ENCODE measurements around the gene ARHGAP42.
A peak's percentile ranks its signal among the peaks of the same experiment; 100 is the strongest.

The ARHGAP42 gene

GRCh38 chr11:100932474-100933100 is 245.5 kb downstream of the ARHGAP42 start:
- H3K36me3 ChIP-seq: no peaks in the 10 kb centered on the region
- H3K27ac ChIP-seq: no peak overlapping the region
- TF ChIP-seq CTCF (IDR thresholded peaks at IDR 0.05): peak; percentile 54 to 56
- no peak for DNase-seq
- no peaks in the 10 kb centered on the region for H3K9me3 ChIP-seq
- H3K4me3 ChIP-seq: no peak overlapping the region
- intact Hi-C loops (cut with DNase I; ENCODE audit: low total_unique reads): loop anchor here (2.0 kb wide), 1 partner anchor 358 kb away; no protein-coding TSS in a partner anchor
- H3K4me1 ChIP-seq: no peaks in the 10 kb centered on the region
- no peaks in the 10 kb centered on the region for H3K27me3 ChIP-seq

- TF ChIP-seq CTCF (IDR thresholded peaks at IDR 0.05): no peak
- H3K27me3 ChIP-seq: no peaks in the 10 kb centered on the region
- DNase-seq: no peak
- H3K36me3 ChIP-seq: no peaks in the 10 kb centered on the region
- no peaks in the 10 kb centered on the region for H3K9me3 ChIP-seq
- H3K27ac ChIP-seq: no peak overlapping the region
- no peak overlapping the region for H3K4me3 ChIP-seq
- intact Hi-C loops (cut with DNase I; ENCODE audit: low total_unique reads): no loop called here
- no peaks in the 10 kb centered on the region for H3K4me1 ChIP-seq
Measured at GRCh38 chr11:100936781-100937180, 249.7 kb downstream of the ARHGAP42 start.

- intact Hi-C loops (cut with DNase I; ENCODE audit: low total_unique reads): no loop called here
Measured at GRCh38 chr11:100939571-100939970, 252.5 kb downstream of the ARHGAP42 start.

GRCh38 chr11:100940111-100940510 is 253.0 kb downstream of the ARHGAP42 start:
- intact Hi-C loops (cut with DNase I; ENCODE audit: low total_unique reads): no loop called here
- no peaks in the 10 kb centered on the region for H3K27me3 ChIP-seq
- no peak for DNase-seq
- H3K36me3 ChIP-seq: no peaks in the 10 kb centered on the region
- TF ChIP-seq CTCF (IDR thresholded peaks at IDR 0.05): no peak
- no peaks in the 10 kb centered on the region for H3K4me1 ChIP-seq
- H3K4me3 ChIP-seq: no peak overlapping the region
- H3K27ac ChIP-seq: no peak overlapping the region
- no peaks in the 10 kb centered on the region for H3K9me3 ChIP-seq

More at GRCh38 chr11:100939571-100939970, 252.5 kb downstream of the ARHGAP42 start:
- no peak for DNase-seq
- Histone ChIP-seq H3K9me3 (no peaks in the 10 kb centered on the region), H3K27me3 (no peaks in the 10 kb centered on the region), H3K36me3 (no peaks in the 10 kb centered on the region), H3K4me1 (no peaks in the 10 kb centered on the region), H3K4me3 (no peak overlapping the region), H3K27ac (no peak overlapping the region)
- TF ChIP-seq CTCF (IDR thresholded peaks at IDR 0.05): no peak

- Histone ChIP-seq H3K36me3 (no peaks in the 10 kb centered on the region), H3K4me1 (no peaks in the 10 kb centered on the region), H3K27ac (no peak overlapping the region), H3K9me3 (no peaks in the 10 kb centered on the region), H3K27me3 (no peaks in the 10 kb centered on the region), H3K4me3 (no peak overlapping the region)
- intact Hi-C loops (cut with DNase I; ENCODE audit: low total_unique reads): no loop called here
- no peak for TF ChIP-seq CTCF (IDR thresholded peaks at IDR 0.05)
- no peak for DNase-seq
Measured at GRCh38 chr11:100941033-100941432, 253.9 kb downstream of the ARHGAP42 start.

GRCh38 chr11:100942016-100942415 is 254.9 kb downstream of the ARHGAP42 start:
- no peaks in the 10 kb centered on the region for H3K27me3 ChIP-seq
- intact Hi-C loops (cut with DNase I; ENCODE audit: low total_unique reads): no loop called here
- TF ChIP-seq CTCF (IDR thresholded peaks at IDR 0.05): no peak

More at GRCh38 chr11:100942016-100942415, 254.9 kb downstream of the ARHGAP42 start:
- Histone ChIP-seq H3K4me3 (no peak overlapping the region), H3K4me1 (no peaks in the 10 kb centered on the region), H3K9me3 (no peaks in the 10 kb centered on the region), H3K36me3 (no peaks in the 10 kb centered on the region), H3K27ac (no peak overlapping the region)
- DNase-seq: no peak
